22Rv1 (cell line): Measurements from ENCODE around the gene PLEKHJ1.

Experiments used
- CTCF ChIP-seq: fragments of 450-650 bp; IDR thresholded peaks from 2 replicates; pipeline ENCODE4 v1.5.1; 2017; ENCODE audit warnings: mild to moderate bottlenecking
- ZFX ChIP-seq: fragments of 450-650 bp; IDR thresholded peaks from 2 replicates; pipeline ENCODE4 v1.6.1; 2017; ENCODE audit warnings: antibody characterized with exemption, borderline replicate concordance

- TF ChIP-seq CTCF (no peak), ZFX (no peak)
Measured at GRCh38 chr19:2194513-2195078, 41.5 kb downstream of the PLEKHJ1 start.
